Psoas muscle (tissue), 8 donors: ENCODE data around the gene VTCN1. TPM values are rescaled to one million over a fixed set of nuclear protein-coding genes. Genes with fewer than 3 reads are reported as not detected.
A peak's percentile ranks its signal among the peaks of the same experiment; 100 is the strongest.

Source experiments
- ATAC-seq, 4 donors: fragments of 200-7000 bp; cut with Tn5 transposase; one replicate each; pipeline ENCODE4 v1.9.1; 2020; ENCODE audit warnings: moderate library complexity in 3 of 4, mild to moderate bottlenecking in 2 of 4
- DNase-seq, 2 donors: peaks; one replicate each; pipeline ENCODE4 v3.0.0-alpha.2; 2020
- H3K27ac ChIP-seq: fragments of 200-600 bp; one replicate; pipeline ENCODE4 v1.8.0; 2022
- H3K27me3 ChIP-seq, 3 donors: fragments of 200-600 bp in 1 of 3; one replicate each; pipeline versions ENCODE4 v1.6.1 to v1.8.0; 2013 to 2022; ENCODE audit warnings: low read length in 2 of 3, mild to moderate bottlenecking in 2 of 3, moderate library complexity in 1 of 3; ENCODE audit not compliant: insufficient read depth in 3 of 3
- H3K36me3 ChIP-seq, 2 donors: fragments of 200-600 bp in 1 of 2; one replicate each; pipeline versions ENCODE4 v1.6.1 to v1.8.0; 2013 to 2022; ENCODE audit warnings: low read depth in 1 of 2, mild to moderate bottlenecking in 1 of 2, moderate library complexity in 1 of 2; ENCODE audit not compliant: insufficient read depth in 1 of 2
- H3K4me1 ChIP-seq: fragments of 200-600 bp; one replicate; pipeline ENCODE4 v1.8.0; 2022
- H3K4me3 ChIP-seq: fragments of 200-600 bp; one replicate; pipeline ENCODE4 v1.8.0; 2022; ENCODE audit warnings: mild to moderate bottlenecking
- H3K9me3 ChIP-seq: fragments of 200-600 bp; one replicate; pipeline ENCODE4 v1.8.0; 2022
- WGBS, 3 donors: extraction: QIAGEN DNeasy Blood & Tissue Kit; methylation state at CpG; one replicate each; pipeline versions ENCODE4 v1.1.6 to v1.1.7; 2013; 5-methylcytosine and 5-hydroxymethylcytosine counted together
- intact Hi-C, 2 donors: fragments of 100-400 bp; cut with DNase I; formaldehyde crosslinking; loops; one replicate each; pipeline versions ENCODE4 v1.11.0 to v1.14.2; 2022
- polyA plus RNA-seq, 3 donors: library from polyadenylated mRNA; stranded (reverse); fragments of 200-250 nt; gene quantifications; one replicate each; pipeline ENCODE4 v1.2.3, GENCODE V29; 2013
- total RNA-seq, 4 donors: library from RNA; stranded (reverse); fragmentation: NEBNext Ultra II Directional in 2 of 4; extraction: Animal tissue kit (Norgen Biotek cat#: 25700) in 2 of 4; gene quantifications; one replicate each; pipeline versions ENCODE4 v1.2.1 to v1.2.4, GENCODE V29; 2021 to 2023
- TF ChIP-seq, protein P1 (sequence below): fragments of 200-600 bp; IDR thresholded peaks from one replicate; pipeline ENCODE4 v1.8.0; 2022; ENCODE audit warnings: antibody characterized with exemption
- donor health status: healthy with polysubstance abuse.
- donor health status: DM: no; HTN: no; CAD: no; lungs with moderate emphysema.
- donor health status: Bipolar disorder and iron deficiency.
- donor health status: healthy.
- donor health status: DM: yes; HTN: yes; CAD: no.
- donor health status: DM: no; HTN: no; CAD: no.
- donor health status: DM: no; HTN: no; CAD: no.
- donor health status: DM: yes; HTN: yes; CAD: no.

The VTCN1 gene
- total and polyA plus RNA-seq, 7 donors = 0.03 to 0.22 (median 0.09) TPM; not detected in 4

DNA sequence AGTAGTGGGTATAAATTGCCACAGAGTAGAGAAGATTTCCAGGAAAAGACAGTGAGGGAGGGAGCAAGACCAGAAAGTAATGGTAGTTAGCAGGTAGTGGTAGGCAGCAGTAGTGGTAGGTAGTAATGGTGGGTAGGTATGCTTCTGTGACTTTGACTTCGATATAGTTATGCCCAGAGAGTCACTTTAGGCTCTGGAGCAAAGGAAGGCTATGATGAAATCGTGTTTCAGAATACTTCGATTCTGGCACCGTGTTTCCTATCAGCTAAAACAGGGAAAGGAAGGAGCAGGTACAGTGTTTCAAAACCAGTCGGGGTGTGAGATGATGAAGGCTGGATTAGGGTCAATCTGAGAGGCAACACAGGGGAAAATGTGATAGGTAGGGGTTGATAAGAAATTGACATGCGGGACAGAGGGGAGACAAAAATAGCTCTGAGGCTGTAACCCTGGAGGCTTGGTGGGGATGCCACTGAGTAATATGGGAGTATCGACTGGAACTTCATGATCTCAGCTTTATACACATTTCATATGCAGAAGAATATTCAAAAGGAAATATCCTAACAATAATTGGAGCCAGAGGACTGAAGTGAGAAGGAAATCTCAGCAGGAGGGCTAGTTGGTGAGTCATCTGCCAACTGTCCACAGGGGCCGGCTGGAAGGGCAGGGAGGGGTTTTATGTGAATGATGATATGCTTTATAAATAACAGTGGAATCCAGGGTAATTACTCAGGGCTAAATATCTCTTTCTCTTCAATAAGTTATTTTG is 64.0 kb downstream of the VTCN1 start:
- ATAC-seq (peak; percentile 84 to 92 (median 89)), DNase-seq (peak in 1 of 2 donors; percentile 60)
- peaks cover 11% of the 10 kb centered on the region for H3K4me1 ChIP-seq
- H3K4me3 ChIP-seq = peak overlapping the region; percentile 39
- TF ChIP-seq, protein P1, sequence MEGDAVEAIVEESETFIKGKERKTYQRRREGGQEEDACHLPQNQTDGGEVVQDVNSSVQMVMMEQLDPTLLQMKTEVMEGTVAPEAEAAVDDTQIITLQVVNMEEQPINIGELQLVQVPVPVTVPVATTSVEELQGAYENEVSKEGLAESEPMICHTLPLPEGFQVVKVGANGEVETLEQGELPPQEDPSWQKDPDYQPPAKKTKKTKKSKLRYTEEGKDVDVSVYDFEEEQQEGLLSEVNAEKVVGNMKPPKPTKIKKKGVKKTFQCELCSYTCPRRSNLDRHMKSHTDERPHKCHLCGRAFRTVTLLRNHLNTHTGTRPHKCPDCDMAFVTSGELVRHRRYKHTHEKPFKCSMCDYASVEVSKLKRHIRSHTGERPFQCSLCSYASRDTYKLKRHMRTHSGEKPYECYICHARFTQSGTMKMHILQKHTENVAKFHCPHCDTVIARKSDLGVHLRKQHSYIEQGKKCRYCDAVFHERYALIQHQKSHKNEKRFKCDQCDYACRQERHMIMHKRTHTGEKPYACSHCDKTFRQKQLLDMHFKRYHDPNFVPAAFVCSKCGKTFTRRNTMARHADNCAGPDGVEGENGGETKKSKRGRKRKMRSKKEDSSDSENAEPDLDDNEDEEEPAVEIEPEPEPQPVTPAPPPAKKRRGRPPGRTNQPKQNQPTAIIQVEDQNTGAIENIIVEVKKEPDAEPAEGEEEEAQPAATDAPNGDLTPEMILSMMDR = no peak
- H3K36me3 ChIP-seq = no peaks in the 10 kb centered on the region
- WGBS, 3 donors = 47 to 64% (median 60%) methylated on average over 8 of the region's 8 CpGs
- intact Hi-C loops = loop anchor here in 1 of 2 donors (5.0 kb wide), 1 partner anchor 221 kb away; the partner anchor contains the start of gene MAN1A2
- H3K9me3 ChIP-seq = no peaks in the 10 kb centered on the region
- H3K27me3 ChIP-seq = no peaks in the 10 kb centered on the region
- H3K27ac ChIP-seq = peak overlapping the region; percentile 88

DNA sequence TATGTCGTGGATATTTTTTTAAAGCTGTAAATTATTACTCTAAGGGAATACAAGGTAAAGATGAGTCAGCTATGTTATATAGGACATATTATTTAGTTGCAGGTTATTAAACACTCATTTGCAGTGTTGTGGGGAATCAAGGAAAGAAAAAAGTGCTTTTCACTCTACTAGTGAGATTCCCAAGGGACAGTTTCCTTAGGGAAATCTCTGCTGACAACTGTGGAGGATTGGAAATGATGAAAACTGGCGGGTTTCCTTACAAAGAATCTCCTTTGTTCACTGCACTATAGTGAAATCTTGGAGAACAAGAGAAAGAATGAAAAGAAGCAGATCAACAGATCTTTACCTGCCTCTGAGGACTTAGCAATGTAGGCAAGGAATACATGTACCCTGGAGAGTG is 64.7 kb downstream of the VTCN1 start:
- Histone ChIP-seq H3K4me1 (peaks cover 11% of the 10 kb centered on the region), H3K27ac (peak overlapping the region; percentile 88), H3K27me3 (no peaks in the 10 kb centered on the region), H3K4me3 (no peak overlapping the region), H3K36me3 (no peaks in the 10 kb centered on the region), H3K9me3 (no peaks in the 10 kb centered on the region)
- DNase-seq (no peak), ATAC-seq (no peak)
- intact Hi-C loops = loop anchor here in 1 of 2 donors (5.0 kb wide), 1 partner anchor 221 kb away; the partner anchor contains the start of gene MAN1A2
- TF ChIP-seq, protein P1 = no peak
- 76 to 92% (median 81%) methylated on average over 2 of the region's 2 CpGs for WGBS, 3 donors

DNA sequence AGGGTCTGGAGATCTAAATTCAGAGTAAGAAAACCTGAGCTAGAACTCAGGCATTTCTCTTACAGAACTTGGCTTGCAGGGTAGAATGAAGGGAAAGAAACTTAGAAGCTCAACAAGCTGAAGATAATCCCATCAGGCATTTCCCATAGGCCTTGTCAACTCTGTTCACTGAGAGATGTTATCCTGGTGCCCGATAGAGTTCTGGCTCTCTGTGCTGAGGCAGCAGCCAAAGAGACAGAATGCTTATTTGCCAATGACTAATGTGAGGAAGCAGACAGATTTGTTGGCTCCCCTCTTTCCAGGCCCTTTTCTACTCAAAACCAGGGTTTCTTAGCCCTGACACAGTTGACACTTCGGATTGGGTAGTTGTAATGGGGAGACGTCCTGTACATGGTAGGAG is 66.9 kb downstream of the VTCN1 start:
- DNase-seq (no peak), ATAC-seq (no peak)
- TF ChIP-seq, protein P1 = no peak
- no peaks in the 10 kb centered on the region for H3K36me3 ChIP-seq
- H3K4me3 ChIP-seq = no peak overlapping the region
- no peak overlapping the region for H3K27ac ChIP-seq
- H3K27me3 ChIP-seq = no peaks in the 10 kb centered on the region
- no peaks in the 10 kb centered on the region for H3K9me3 ChIP-seq
- peaks cover 10% of the 10 kb centered on the region for H3K4me1 ChIP-seq
- intact Hi-C loops = no loop called here
- 49 to 72% (median 59%) methylated on average over 3 of the region's 3 CpGs for WGBS, 3 donors

DNA sequence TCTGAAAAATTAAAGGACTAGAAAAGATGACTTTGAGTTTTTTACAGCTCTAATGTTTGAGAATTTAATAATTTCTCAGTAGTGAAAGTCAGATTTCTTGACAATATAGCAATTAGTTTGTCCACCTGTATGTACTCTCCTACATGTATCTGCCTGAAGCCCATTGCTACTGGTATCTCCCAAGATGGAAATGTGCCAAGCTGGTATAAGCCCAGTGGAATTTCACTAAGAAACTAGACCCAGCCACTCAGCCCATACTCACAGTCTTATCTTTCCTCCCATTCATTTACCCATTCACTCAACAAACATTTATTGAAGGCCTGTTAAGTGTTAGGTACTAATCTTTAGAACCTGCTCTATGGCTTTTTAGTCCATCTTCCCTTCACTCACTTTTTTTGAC is 67.6 kb downstream of the VTCN1 start:
- TF ChIP-seq, protein P1 = no peak
- DNase-seq = no peak
- ATAC-seq = no peak
- Histone ChIP-seq H3K36me3 (no peaks in the 10 kb centered on the region), H3K27ac (no peak overlapping the region), H3K27me3 (no peaks in the 10 kb centered on the region), H3K4me3 (no peak overlapping the region), H3K9me3 (no peaks in the 10 kb centered on the region), H3K4me1 (peaks cover 4% of the 10 kb centered on the region)
- intact Hi-C loops = no loop called here

DNA sequence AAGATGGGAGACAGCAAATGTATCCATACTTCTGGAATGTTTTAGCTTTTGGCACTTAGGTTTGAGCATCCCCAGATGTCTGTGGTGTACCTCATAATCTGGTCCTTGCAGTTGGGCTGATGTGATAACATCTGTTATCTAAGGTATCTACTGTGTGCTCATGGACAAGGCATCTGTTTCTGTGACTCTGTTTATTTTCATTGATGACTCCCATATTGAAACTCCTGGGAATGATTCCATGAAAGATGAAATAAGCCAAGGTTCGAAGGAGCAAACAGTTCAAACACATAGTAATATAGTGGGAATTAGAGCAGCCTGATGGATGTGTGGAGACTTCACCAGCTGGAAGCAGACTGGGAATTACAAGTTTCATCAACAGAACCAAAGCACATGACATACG is 68.5 kb downstream of the VTCN1 start:
- Histone ChIP-seq H3K4me3 (no peak overlapping the region), H3K27ac (no peak overlapping the region), H3K4me1 (no peaks in the 10 kb centered on the region), H3K36me3 (no peaks in the 10 kb centered on the region), H3K27me3 (no peaks in the 10 kb centered on the region), H3K9me3 (no peaks in the 10 kb centered on the region)
- TF ChIP-seq, protein P1 = no peak
- 86 to 91% (median 90%) methylated on average over 2 of the region's 2 CpGs for WGBS, 3 donors
- ATAC-seq (no peak), DNase-seq (no peak)
- intact Hi-C loops = no loop called here
